Stimulated activated CD4-positive, alpha-beta T cell treated with anti-CD3 and anti-CD28 coated beads, Interleukin-15, amount 100 ng/mL, for 1 hour (primary cell): ENCODE data around the gene CABYR.
"Not testable (repeated sequence)": the region's sequence is repeated elsewhere in the genome, so short reads cannot be mapped to it uniquely, and the experiment has no call there.

Experiments used
- DNase-seq, 2 donors: peaks; one replicate each; pipeline ENCODE4 v3.0.0-alpha.2; 2020; ENCODE audit warnings: low read depth in 1 of 2, low spot score in 1 of 2

The CABYR gene

GRCh38 chr18:24128700-24129099 lies 10.2 kb upstream of the CABYR start:
- DNase-seq = no peak

GRCh38 chr18:24130494-24130893 lies 8.4 kb upstream of the CABYR start:
- DNase-seq = no peak

GRCh38 chr18:24136967-24137373 lies 1.9 kb upstream of the CABYR start:
- DNase-seq = no peak

- DNase-seq = no peak
Observed at GRCh38 chr18:24138409-24138788, 463 bp upstream of the CABYR start.

DNA sequence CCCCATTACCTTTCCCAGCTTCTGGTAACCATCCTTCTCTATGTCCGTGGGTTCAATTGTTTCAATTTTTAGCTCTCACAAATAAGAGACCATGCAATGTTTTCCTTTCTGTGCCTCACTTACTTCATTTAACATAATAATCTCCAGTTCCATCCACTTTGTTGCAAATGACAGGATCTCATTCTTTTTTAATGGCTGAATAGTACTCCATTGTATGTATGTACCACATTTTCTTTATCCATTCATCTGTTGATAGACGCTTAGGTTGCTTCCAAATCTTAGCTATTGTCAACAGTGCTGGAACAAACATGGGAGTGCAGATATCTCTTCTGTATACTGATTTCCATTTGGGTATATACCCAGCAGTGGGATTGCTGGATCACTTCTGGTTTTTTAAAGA lies 1.8 kb downstream of the CABYR start:
- DNase-seq = no peak

GRCh38 chr18:24142376-24142775 lies 3.5 kb downstream of the CABYR start:
- no peak for DNase-seq

GRCh38 chr18:24149591-24149990 lies 10.7 kb downstream of the CABYR start:
- not testable (repeated sequence) for DNase-seq

DNA sequence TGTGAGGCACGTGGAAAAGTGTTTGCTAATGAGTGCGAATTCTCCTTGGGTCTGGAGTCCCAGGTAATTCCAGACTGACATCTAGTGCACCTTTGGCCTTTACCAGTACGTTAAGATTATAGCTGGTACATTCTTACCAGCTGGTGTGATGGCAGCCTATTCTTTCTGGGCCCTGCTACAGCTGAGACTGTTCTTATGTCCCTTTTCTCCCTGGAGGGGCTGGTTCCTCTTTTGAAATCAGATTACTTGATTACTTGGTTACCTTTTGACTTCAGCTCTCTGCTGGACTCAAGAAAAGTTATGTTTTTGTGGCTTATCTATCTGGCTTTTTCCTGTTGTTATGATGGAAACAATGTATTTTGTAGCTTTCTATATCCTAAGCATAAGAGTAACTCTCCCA lies 14.5 kb downstream of the CABYR start:
- DNase-seq = no peak

GRCh38 chr18:24157855-24158254 lies 19.0 kb downstream of the CABYR start:
- no peak for DNase-seq

DNA sequence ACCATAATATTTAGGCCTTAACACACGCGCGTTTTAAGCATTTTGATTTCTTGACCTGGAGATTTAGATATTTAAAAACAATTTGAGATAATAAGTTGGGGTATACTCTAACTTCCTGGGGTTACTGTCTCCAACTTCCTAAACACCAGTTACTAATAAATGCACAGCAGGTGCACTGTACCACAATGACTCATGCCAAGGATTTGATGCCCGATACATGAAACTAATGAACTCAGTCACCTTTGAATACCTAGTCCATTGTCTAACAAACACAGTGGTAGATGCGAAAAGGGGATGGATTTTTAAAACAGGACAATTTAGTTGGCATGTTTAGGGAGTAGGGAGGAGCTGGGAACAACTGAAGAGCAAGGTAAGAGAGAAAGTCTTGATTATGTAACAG lies 21.2 kb downstream of the CABYR start:
- DNase-seq = no peak

GRCh38 chr18:24161304-24161703 lies 22.4 kb downstream of the CABYR start:
- DNase-seq = no peak

GRCh38 chr18:24168496-24168895 lies 29.6 kb downstream of the CABYR start:
- DNase-seq = no peak

- no peak for DNase-seq
Observed at GRCh38 chr18:24170360-24170759, 31.5 kb downstream of the CABYR start.

DNA sequence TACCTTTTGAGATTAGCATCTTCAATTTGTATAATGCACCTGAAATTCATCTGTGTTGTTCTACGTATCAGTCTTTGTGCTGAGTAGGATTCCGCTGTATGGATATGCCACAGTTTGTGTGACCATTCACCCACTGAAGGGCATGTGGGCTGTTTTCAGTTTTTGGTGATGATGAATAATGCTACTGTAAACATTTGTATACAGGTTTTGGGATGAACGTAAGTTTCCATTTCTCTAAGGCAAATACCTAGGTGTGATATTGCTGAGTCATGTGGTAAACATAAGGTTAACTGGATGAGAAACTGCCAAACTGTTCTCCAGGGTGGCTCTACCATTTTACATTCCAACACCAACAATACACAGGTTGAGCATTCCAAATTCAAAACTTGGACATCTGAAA lies 35.1 kb downstream of the CABYR start:
- DNase-seq = no peak

DNA sequence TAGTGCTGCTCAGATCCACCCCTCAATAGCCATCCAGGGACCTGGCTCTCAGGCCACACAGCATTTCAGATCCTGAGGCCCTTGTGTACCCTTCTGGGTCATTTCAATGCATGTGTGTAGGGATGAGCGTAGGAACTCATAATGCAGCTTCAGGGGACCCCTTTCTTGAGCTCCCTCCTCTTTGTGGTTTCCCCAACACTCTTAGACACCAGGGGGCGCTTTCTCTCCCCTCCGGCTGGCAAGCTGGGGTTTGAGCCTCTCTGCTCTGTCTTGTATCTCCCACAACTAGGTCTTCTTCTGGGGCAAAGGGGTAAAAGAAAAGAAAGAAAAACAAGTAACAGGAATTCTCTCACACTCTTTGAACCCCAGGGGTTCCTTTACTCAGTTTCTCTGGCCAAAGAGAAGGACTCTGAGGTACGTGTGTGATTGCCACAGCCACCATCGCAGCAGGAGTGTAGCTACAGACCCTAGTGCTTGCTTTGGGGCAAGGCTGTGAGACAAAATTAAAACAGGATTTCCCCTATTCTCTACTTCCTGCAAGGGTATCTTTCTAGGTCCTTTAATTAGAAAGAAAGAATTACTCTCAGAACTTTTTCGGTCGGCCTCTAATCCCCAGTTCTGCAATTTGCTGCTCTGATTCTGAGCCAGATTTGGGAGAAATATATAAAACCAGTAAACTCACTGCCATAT lies 38.0 kb downstream of the CABYR start:
- DNase-seq = peak in 1 of 2 donors; percentile 2

GRCh38 chr18:24177499-24178133 lies 38.8 kb downstream of the CABYR start:
- no peak for DNase-seq

DNA sequence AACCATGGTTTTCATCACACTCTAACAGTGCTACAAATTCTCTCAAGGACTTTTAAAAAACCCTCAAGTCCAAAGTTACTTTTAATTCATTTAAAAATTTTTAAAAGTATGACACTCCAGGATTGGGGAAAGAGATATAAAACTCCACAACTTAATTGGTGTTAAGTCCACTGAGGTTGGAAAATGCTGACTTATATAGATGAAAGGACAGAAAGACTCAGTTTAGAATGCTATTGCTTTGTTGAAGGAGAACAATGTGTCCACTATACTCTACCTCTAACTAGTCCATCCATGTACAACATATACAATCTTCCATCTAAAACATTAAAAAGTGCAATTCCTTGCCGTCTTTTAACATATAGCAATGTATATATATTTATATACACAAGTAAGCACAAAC lies 41.2 kb downstream of the CABYR start:
- no peak for DNase-seq

DNA sequence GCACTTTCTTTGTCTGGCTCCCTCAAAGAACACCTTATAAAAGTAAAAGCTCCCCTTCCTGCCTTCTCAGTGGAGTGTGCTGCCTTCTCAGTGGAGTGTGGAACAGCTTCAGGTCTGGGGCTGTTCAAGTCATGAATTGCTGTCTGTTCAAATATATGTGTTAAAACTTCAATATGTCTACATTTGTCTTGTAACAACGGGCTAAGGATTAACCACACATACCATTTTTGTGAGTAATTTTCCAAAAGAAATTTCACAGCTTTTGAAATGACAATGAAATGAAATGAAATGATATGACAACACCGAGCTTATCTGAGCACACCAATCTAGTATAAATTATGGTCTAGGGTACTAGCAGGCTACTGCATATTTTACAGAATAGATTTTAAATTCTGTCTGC lies 42.9 kb downstream of the CABYR start:
- DNase-seq = no peak

DNA sequence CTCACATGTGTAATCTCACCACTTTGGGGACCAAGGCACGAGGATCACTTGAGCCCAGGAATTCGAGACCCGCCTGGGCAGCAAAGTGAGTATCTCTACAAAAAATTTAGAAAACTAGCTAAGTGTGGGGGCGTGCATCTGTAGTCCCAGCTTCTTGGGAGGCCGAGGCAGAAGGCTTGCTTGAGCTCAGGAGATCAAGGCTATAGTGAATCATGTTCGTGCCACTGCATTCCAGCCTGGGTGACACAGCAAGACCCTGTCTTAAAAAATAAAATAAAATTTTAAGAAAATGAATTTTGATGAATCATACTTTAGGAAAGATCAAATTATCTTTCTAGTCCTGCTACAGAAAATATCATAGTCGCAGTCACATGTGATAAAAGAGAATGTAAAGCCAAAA lies 46.9 kb downstream of the CABYR start:
- DNase-seq = no peak

DNA sequence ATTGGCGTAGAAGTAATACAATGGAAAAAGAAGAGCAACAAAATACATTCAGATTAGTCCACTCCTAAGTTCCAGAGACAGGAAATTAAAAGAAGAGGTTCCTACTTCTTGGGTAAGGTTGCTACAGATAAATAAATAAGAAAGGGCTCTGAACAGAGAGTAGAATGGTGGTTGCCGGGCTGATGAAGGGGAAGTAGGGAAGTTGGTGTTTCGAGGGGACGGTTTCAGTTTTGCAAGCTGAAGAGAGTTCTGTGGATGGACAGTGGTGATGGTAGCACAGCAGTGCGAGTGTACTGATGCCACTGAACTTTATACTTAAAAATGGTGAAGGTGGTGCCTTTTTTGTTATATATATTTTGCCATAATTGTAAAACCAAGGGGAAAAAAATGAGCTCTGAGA lies 48.2 kb downstream of the CABYR start:
- DNase-seq = no peak

DNA sequence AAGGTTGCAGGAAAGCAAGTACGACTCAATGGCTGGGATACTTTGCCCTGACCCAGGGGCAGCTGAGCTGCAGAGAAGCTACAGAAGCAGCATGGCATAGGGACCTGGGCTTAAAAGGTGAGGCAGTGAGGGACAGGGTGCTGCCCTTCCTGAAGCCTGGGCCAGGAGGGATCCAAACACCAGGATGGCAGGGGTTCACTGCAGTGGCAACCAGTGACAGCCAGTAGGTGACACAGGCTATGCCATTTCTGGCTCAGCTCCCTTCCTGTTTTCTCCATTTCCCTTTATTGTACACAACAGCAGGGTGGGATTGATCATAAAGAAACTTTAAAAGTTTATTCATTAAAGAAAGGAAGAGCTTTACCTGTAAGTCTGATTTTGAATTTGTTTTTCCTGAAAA lies 48.8 kb downstream of the CABYR start:
- no peak for DNase-seq

- no peak for DNase-seq
Observed at GRCh38 chr18:24188120-24188519, 49.3 kb downstream of the CABYR start.

DNA sequence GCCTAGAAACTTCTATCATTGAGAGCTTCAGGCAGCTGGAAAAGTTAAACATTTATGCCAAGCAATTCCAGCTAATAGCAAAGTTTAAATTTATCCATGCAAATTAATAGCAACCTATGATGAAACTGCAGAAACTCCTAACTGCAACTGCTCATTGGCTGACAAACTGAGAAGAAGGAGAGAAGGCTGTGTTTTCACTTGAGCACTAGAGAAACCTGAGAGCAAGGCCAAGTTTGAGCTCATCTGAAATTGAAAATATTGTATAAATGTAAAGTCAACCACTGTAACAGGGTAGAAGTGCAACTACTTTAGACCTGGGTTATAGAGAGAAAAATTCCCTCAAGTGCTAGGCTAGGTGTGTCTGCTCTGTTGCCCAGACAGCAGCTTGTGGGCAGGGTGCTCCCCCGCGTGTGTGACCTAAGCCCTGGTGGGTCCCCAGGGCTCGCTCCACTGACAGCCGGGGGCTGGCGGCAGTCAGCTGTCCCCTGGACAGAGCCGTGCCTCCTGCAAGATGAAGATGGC lies 50.2 kb downstream of the CABYR start:
- DNase-seq = no peak
